Kidney (tissue), 14 donors: ENCODE data around the gene PIWIL4. TPM values are rescaled to one million over a fixed set of nuclear protein-coding genes. Genes with fewer than 3 reads are reported as not detected.

Experiments
- DNase-seq, 5 donors: peaks; one replicate each; pipeline ENCODE4 v3.0.0-alpha.2; 2013 to 2020
- FAIRE-seq: peaks from 2 replicates; lab custom pipeline; 2012; peaks lifted over from hg19 to GRCh38; lab: Jason Lieb, UNC
- H3K27ac ChIP-seq, 2 donors: one replicate each; pipeline ENCODE4 v1.7.0; 2013; ENCODE audit warnings: low read depth in 2 of 2, low read length in 2 of 2, inconsistent platforms in 1 of 2
- H3K27me3 ChIP-seq: one replicate; pipeline ENCODE4 v1.7.1; 2013; ENCODE audit warnings: low read length, inconsistent platforms; ENCODE audit not compliant: control insufficient read depth, insufficient read depth
- H3K36me3 ChIP-seq, 3 donors: one replicate each; pipeline versions ENCODE4 v1.7.0 to v1.7.1; 2013; ENCODE audit warnings: low read length in 3 of 3, control low read depth in 1 of 3, inconsistent platforms in 1 of 3; ENCODE audit not compliant: insufficient read depth in 3 of 3, control insufficient read depth in 2 of 3
- H3K4me1 ChIP-seq, 3 donors: one replicate each; pipeline versions ENCODE4 v1.7.0 to v1.7.1; 2013; ENCODE audit warnings: low read length in 3 of 3, inconsistent platforms in 1 of 3, low read depth in 1 of 3; ENCODE audit not compliant: control insufficient read depth in 2 of 3, insufficient read depth in 2 of 3
- H3K4me3 ChIP-seq, 3 donors: one replicate each; pipeline versions ENCODE4 v1.7.0 to v1.8.1; 2013; ENCODE audit warnings: low read length in 3 of 3, control low read depth in 1 of 3, inconsistent platforms in 1 of 3
- H3K9ac ChIP-seq, 3 donors: one replicate each; pipeline versions ENCODE4 v1.7.0 to v1.7.1; 2013; ENCODE audit warnings: low read length in 3 of 3, control low read depth in 1 of 3, inconsistent platforms in 1 of 3
- H3K9me3 ChIP-seq, 3 donors: one replicate each; pipeline versions ENCODE4 v1.7.0 to v1.7.1; 2013; ENCODE audit warnings: low read length in 3 of 3, control low read depth in 1 of 3, inconsistent platforms in 1 of 3; ENCODE audit not compliant: control insufficient read depth in 2 of 3, insufficient read depth in 1 of 3
- CTCF ChIP-seq: IDR thresholded peaks from 3 replicates; pipeline ENCODE4 v1.5.1; 2012; ENCODE audit warnings: mild to moderate bottlenecking, moderate library complexity, borderline replicate concordance; ENCODE audit not compliant: insufficient read depth; ENCODE audit errors: extremely low read depth
- intact Hi-C: fragments of 100-400 bp; cut with DNase I; formaldehyde crosslinking; loops from one replicate; pipeline ENCODE4 v1.11.1; 2022
- polyA plus RNA-seq: library from polyadenylated mRNA; stranded (reverse); fragments of 350-450 nt; fragmentation: Illumina TruSeq; extraction: RNeasy Lipid Tissue Mini Kit (QIAGEN cat#74804); gene quantifications from one replicate; pipeline ENCODE4 v1.2.3, GENCODE V29; 2014; ENCODE audit warnings: low read depth, low replicate concordance; ENCODE audit not compliant: insufficient read depth
- total RNA-seq: library from RNA; stranded (reverse); fragmentation: NEBNext Ultra II Directional; extraction: Animal tissue kit (Norgen Biotek cat#: 25700); gene quantifications from one replicate; pipeline ENCODE4 v1.2.1, GENCODE V29; 2021
- donor health status: control.
- donor health status: control.
- donor health status: control.
- donor health status: control.
- donor health status: control.
- donor health status: DM: yes; HTN: yes; CAD: no.
- donor health status: Normal renal cell carcinoma (clear cell type).

PIWIL4 gene
- total and polyA plus RNA-seq, 2 donors from 2014 or later: 2.6 to 6.0 TPM

- Histone ChIP-seq H3K27me3 (no peaks in the 10 kb centered on the region), H3K27ac (peak overlapping the region in 1 of 2 donors; percentile 5), H3K9me3 (no peaks in the 10 kb centered on the region), H3K4me3 (peak overlapping the region in 2 of 3 donors; percentile 65 to 71), H3K4me1 (peaks cover 0 to 6% (median 0%) of the 10 kb centered on the region in 3 donors), H3K9ac (no peak overlapping the region), H3K36me3 (no peaks in the 10 kb centered on the region)
- FAIRE-seq (no peak), DNase-seq (peak; percentile 35 to 86 (median 50))
- no peak for TF ChIP-seq CTCF
- intact Hi-C loops: no loop called here
Measured at GRCh38 chr11:94544646-94545263, 22.4 kb upstream of the PIWIL4 start.

- Histone ChIP-seq H3K27me3 (no peaks in the 10 kb centered on the region), H3K9ac (no peak overlapping the region), H3K27ac (no peak overlapping the region), H3K9me3 (no peaks in the 10 kb centered on the region), H3K4me1 (peaks cover 0 to 6% (median 0%) of the 10 kb centered on the region in 3 donors), H3K36me3 (no peaks in the 10 kb centered on the region), H3K4me3 (peak overlapping the region in 2 of 3 donors; percentile 16 to 71)
- DNase-seq (peak in 2 of 5 donors; percentile 65 to 82), FAIRE-seq (no peak)
- intact Hi-C loops: no loop called here
- TF ChIP-seq CTCF: no peak
Measured at GRCh38 chr11:94545264-94546161, 21.7 kb upstream of the PIWIL4 start.

GRCh38 chr11:94546162-94546470 is 21.1 kb upstream of the PIWIL4 start:
- intact Hi-C loops: no loop called here
- Histone ChIP-seq H3K9ac (no peak overlapping the region), H3K9me3 (no peaks in the 10 kb centered on the region), H3K27me3 (no peaks in the 10 kb centered on the region), H3K27ac (no peak overlapping the region), H3K36me3 (no peaks in the 10 kb centered on the region), H3K4me1 (peaks cover 0 to 6% (median 0%) of the 10 kb centered on the region in 3 donors), H3K4me3 (peak overlapping the region in 2 of 3 donors; percentile 16 to 71)
- no peak for FAIRE-seq
- no peak for TF ChIP-seq CTCF
- no peak for DNase-seq
